HG03066 (cell line): ENCODE data around the gene KLC4.
"Not testable (repeated sequence)": the region's sequence is repeated elsewhere in the genome, so short reads cannot be mapped to it uniquely, and the experiment has no call there.

ENCODE experiments used
- ATAC-seq: cut with Tn5 transposase; IDR thresholded peaks from one replicate; pipeline ENCODE4 v1.9.1; 2021; ENCODE audit warnings: low read depth; ENCODE audit not compliant: unreplicated experiment

KLC4 gene

GRCh38 chr6:43090559-43090956, 31.1 kb downstream of the KLC4 start:
- no peak for ATAC-seq

GRCh38 chr6:43091020-43091419, 31.6 kb downstream of the KLC4 start:
- ATAC-seq: no peak

GRCh38 chr6:43091436-43091991, 32.1 kb downstream of the KLC4 start:
- ATAC-seq: no peak

GRCh38 chr6:43092635-43093034, 33.2 kb downstream of the KLC4 start:
- ATAC-seq: no peak

- ATAC-seq: no peak
Observed at GRCh38 chr6:43093436-43094289, 34.2 kb downstream of the KLC4 start.

GRCh38 chr6:43095939-43096338, 36.5 kb downstream of the KLC4 start:
- ATAC-seq: no peak

GRCh38 chr6:43096451-43097097, 37.1 kb downstream of the KLC4 start:
- no peak for ATAC-seq

GRCh38 chr6:43097098-43097489, 37.7 kb downstream of the KLC4 start:
- ATAC-seq: no peak

GRCh38 chr6:43097502-43097901, 38.1 kb downstream of the KLC4 start:
- no peak for ATAC-seq

- ATAC-seq: no peak
Observed at GRCh38 chr6:43101497-43101896, 42.1 kb downstream of the KLC4 start.

- ATAC-seq: no peak
Observed at GRCh38 chr6:43103253-43103876, 43.9 kb downstream of the KLC4 start.

GRCh38 chr6:43105538-43106222, 46.2 kb downstream of the KLC4 start:
- no peak for ATAC-seq

GRCh38 chr6:43107344-43108062, 48.1 kb downstream of the KLC4 start:
- no peak for ATAC-seq

- ATAC-seq: no peak
Observed at GRCh38 chr6:43113431-43114260, 54.2 kb downstream of the KLC4 start.

GRCh38 chr6:43115365-43115764, 55.9 kb downstream of the KLC4 start:
- ATAC-seq: no peak

GRCh38 chr6:43117466-43117865, 58.0 kb downstream of the KLC4 start:
- ATAC-seq: not testable (repeated sequence)

- ATAC-seq: no peak
Observed at GRCh38 chr6:43119482-43119881, 60.1 kb downstream of the KLC4 start.

- no peak for ATAC-seq
Observed at GRCh38 chr6:43120101-43120763, 60.8 kb downstream of the KLC4 start.
